Keratinocyte (primary cell): ENCODE measurements around the gene ATP9B.

Experiments used
- EZH2 ChIP-seq: IDR thresholded peaks from one replicate; pipeline ENCODE4 v1.6.1; 2012; ENCODE audit warnings: inconsistent platforms, mild to moderate bottlenecking, low read length, moderate library complexity
- TF ChIP-seq, protein P1 (sequence below), 3 experiments: IDR thresholded peaks in 1 of 3; conservative IDR thresholded peaks in 1 of 3; optimal IDR thresholded peaks in 1 of 3; 2 replicates in 2 of 3; 3 replicates in 1 of 3; pipeline versions ENCODE3 to v1.5.1; 2011; ENCODE audit warnings: low read length in 3 of 3, mild to moderate bottlenecking in 3 of 3, moderate library complexity in 2 of 3, control low read depth in 1 of 3, inconsistent platforms in 1 of 3; ENCODE audit not compliant: insufficient read depth in 2 of 3; ENCODE audit errors: extremely low read depth in 1 of 3

GRCh38 chr18:79056827-79057367 lies 12.3 kb upstream of the ATP9B start:
- TF ChIP-seq, protein P1, sequence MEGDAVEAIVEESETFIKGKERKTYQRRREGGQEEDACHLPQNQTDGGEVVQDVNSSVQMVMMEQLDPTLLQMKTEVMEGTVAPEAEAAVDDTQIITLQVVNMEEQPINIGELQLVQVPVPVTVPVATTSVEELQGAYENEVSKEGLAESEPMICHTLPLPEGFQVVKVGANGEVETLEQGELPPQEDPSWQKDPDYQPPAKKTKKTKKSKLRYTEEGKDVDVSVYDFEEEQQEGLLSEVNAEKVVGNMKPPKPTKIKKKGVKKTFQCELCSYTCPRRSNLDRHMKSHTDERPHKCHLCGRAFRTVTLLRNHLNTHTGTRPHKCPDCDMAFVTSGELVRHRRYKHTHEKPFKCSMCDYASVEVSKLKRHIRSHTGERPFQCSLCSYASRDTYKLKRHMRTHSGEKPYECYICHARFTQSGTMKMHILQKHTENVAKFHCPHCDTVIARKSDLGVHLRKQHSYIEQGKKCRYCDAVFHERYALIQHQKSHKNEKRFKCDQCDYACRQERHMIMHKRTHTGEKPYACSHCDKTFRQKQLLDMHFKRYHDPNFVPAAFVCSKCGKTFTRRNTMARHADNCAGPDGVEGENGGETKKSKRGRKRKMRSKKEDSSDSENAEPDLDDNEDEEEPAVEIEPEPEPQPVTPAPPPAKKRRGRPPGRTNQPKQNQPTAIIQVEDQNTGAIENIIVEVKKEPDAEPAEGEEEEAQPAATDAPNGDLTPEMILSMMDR (optimal IDR thresholded peaks at IDR 0.05 in 1 of 3, IDR thresholded peaks at IDR 0.05 in 1 of 3, conservative IDR thresholded peaks at IDR 0.05 in 1 of 3; ENCODE audit: extremely low read depth in 1 of 3, insufficient read depth in 2 of 3, low read length in 3 of 3), result no peak
- no peak for TF ChIP-seq EZH2
